Neural cell (in vitro differentiated cells): ENCODE measurements around the gene RAB2B. TPM values are rescaled to one million over a fixed set of nuclear protein-coding genes. Genes with fewer than 3 reads are reported as not detected.

Source experiments
- H2AFZ ChIP-seq: fragments of 200-600, 300-800 bp; sonication (generic), shearing (Covaris generic); 2 replicates; pipeline ENCODE4 v1.6.0; 2014; ENCODE audit warnings: low read depth, mild to moderate bottlenecking, antibody characterized with exemption, low read length, moderate library complexity
- H3F3A ChIP-seq: fragments of 200-600 bp; shearing (Covaris generic); 2 replicates; pipeline ENCODE4 v1.6.1; 2016; ENCODE audit warnings: mild to moderate bottlenecking, moderate library complexity, mixed read lengths, antibody characterized with exemption, low read length; ENCODE audit not compliant: insufficient read depth, poor library complexity, severe bottlenecking
- H3K27ac ChIP-seq: fragments of 200-600, 300-800 bp; sonication (generic), shearing (Covaris generic); 2 replicates; pipeline ENCODE4 v1.5.1; 2014; ENCODE audit warnings: mild to moderate bottlenecking, low read length, moderate library complexity
- H3K27me3 ChIP-seq: fragments of 300-800, 200-600 bp; sonication (generic), shearing (Covaris generic); 2 replicates; pipeline ENCODE4 v1.6.0; 2014; ENCODE audit warnings: mild to moderate bottlenecking, low read depth, low read length, moderate library complexity; ENCODE audit not compliant: insufficient read depth
- H3K36me3 ChIP-seq: fragments of 300-800, 200-600 bp; sonication (generic), shearing (Covaris generic); 2 replicates; pipeline ENCODE4 v1.5.1; 2014; ENCODE audit warnings: mild to moderate bottlenecking, antibody characterized with exemption, low read length, moderate library complexity; ENCODE audit not compliant: insufficient read depth
- H3K4me2 ChIP-seq: fragments of 300-800, 200-600 bp; sonication (generic), shearing (Covaris generic); 2 replicates; pipeline ENCODE4 v1.6.0; 2014; ENCODE audit warnings: mild to moderate bottlenecking, low read length
- H3K4me3 ChIP-seq: fragments of 300-800, 200-600 bp; sonication (generic), shearing (Covaris generic); 2 replicates; pipeline ENCODE4 v1.5.1; 2014; ENCODE audit warnings: mild to moderate bottlenecking, low read length, moderate library complexity
- H3K79me2 ChIP-seq: fragments of 200-600 bp; shearing (Covaris generic); replicated peaks from 2 replicates; pipeline ENCODE4 v1.6.0; 2014; ENCODE audit warnings: mild to moderate bottlenecking, low read length, moderate library complexity; ENCODE audit not compliant: insufficient read depth
- H3K9ac ChIP-seq: fragments of 300-800, 200-600 bp; sonication (generic), shearing (Covaris generic); 2 replicates; pipeline ENCODE4 v1.6.1; 2016; ENCODE audit warnings: mild to moderate bottlenecking, low read length, mixed read lengths
- H3K9me2 ChIP-seq: fragments of 200-600 bp; shearing (Covaris generic); 2 replicates; pipeline ENCODE4 v1.6.1; 2016; ENCODE audit warnings: mild to moderate bottlenecking, low read length, mixed read lengths; ENCODE audit not compliant: insufficient read depth
- H3K9me3 ChIP-seq: fragments of 200-600, 300-800 bp; sonication (generic), shearing (Covaris generic); 2 replicates; pipeline ENCODE4 v1.6.1; 2016; ENCODE audit warnings: mild to moderate bottlenecking, mixed run types, low read length, moderate library complexity, mixed read lengths
- H4K20me1 ChIP-seq: fragments of 200-600 bp; shearing (Covaris generic); 2 replicates; pipeline ENCODE4 v1.6.1; 2016; ENCODE audit warnings: mild to moderate bottlenecking, mixed run types; ENCODE audit not compliant: insufficient read depth
- CTCF ChIP-seq: fragments of 450-650 bp; IDR thresholded peaks from 2 replicates; pipeline ENCODE4 v1.5.1; 2014; ENCODE audit warnings: antibody characterized with exemption, mild to moderate bottlenecking, moderate library complexity; ENCODE audit not compliant: poor library complexity, severe bottlenecking
- EP300 ChIP-seq: fragments of 450-650 bp; conservative IDR thresholded peaks from 2 replicates; pipeline ENCODE4 v1.6.1; 2014; ENCODE audit warnings: antibody characterized with exemption, mild to moderate bottlenecking, moderate library complexity; ENCODE audit not compliant: poor library complexity, severe bottlenecking
- EZH2 ChIP-seq: fragments of 200-600, 300-800 bp; shearing (Covaris generic), sonication (generic); IDR thresholded peaks from 2 replicates; pipeline ENCODE4 v1.6.1; 2014; ENCODE audit warnings: antibody characterized with exemption, low read length, borderline replicate concordance, mild to moderate bottlenecking; ENCODE audit not compliant: insufficient read depth, poor library complexity, severe bottlenecking
- MXI1 ChIP-seq: fragments of 450-650 bp; conservative IDR thresholded peaks from 2 replicates; pipeline ENCODE4 v1.6.1; 2014; ENCODE audit warnings: antibody characterized with exemption, mild to moderate bottlenecking; ENCODE audit not compliant: poor library complexity, severe bottlenecking
- POLR2AphosphoS5 ChIP-seq: IDR thresholded peaks from 2 replicates; pipeline ENCODE4 v1.6.1; 2012
- RAD21 ChIP-seq: fragments of 450-650 bp; conservative IDR thresholded peaks from 2 replicates; pipeline ENCODE4 v1.6.1; 2014; ENCODE audit warnings: antibody characterized with exemption, mild to moderate bottlenecking, moderate library complexity
- REST ChIP-seq: IDR thresholded peaks from 2 replicates; pipeline ENCODE4 v1.6.1; 2012; ENCODE audit warnings: borderline replicate concordance
- SMC3 ChIP-seq: fragments of 450-650 bp; conservative IDR thresholded peaks from 2 replicates; pipeline ENCODE4 v1.6.1; 2014; ENCODE audit warnings: antibody characterized with exemption, mild to moderate bottlenecking, moderate library complexity; ENCODE audit not compliant: poor library complexity
- TAF1 ChIP-seq: IDR thresholded peaks from 2 replicates; pipeline ENCODE4 v1.6.1; 2012; ENCODE audit warnings: low read depth
- polyA plus RNA-seq: library from polyadenylated mRNA; depleted of rRNA; stranded (reverse); fragments of >200 nt; gene quantifications from 2 replicates; pipeline ENCODE4 v1.2.3, GENCODE V29; 2014

The RAB2B gene
- polyA plus RNA-seq, 1 donor from 2014 or later, result 47.9 TPM

DNA sequence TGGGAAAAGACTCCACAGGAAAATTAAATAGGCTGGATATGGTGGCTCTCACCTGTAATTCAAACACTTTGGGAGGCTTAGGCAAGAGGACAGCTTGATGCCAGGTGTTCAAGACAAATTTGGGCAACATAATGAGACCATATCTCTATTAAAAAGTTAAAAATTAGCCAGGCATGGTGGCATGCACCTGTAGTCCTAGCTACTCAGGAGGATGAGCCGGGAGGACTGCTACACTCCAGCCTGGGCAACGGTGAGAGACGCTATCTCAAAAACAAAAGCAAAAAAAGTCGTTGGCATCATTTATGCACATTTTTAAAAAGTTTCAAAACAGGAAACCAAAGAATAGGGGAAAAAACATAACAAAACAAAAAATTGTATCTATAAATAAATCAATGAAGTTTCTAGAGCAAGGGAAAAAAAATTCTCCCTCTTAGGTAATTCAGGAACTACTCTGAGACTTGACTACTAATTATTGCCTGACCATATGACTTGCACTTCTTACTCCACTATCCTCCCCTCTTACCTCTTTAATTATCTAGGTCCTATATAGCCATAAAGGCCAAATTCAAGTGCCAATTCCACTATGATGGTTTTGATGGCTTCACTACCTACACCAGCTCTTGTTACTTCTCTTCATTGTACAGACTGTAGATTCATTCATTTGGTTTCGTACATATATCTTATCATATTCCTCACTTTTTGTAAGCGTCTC, 32.8 kb upstream of the RAB2B start:
- Histone ChIP-seq H3K9ac (peak overlapping the region; percentile 91), H2AFZ (no peak overlapping the region), H4K20me1 (no peaks in the 10 kb centered on the region), H3K4me3 (peak overlapping the region; percentile 84), H3K9me3 (no peaks in the 10 kb centered on the region), H3K27me3 (no peaks in the 10 kb centered on the region), H3K27ac (no peak overlapping the region), H3F3A (no peaks in the 10 kb centered on the region), H3K79me2 (peaks cover 44% of the 10 kb centered on the region), H3K9me2 (no peaks in the 10 kb centered on the region), H3K36me3 (no peaks in the 10 kb centered on the region), H3K4me2 (peak overlapping the region; percentile 67)
- TF ChIP-seq SMC3 (no peak), RAD21 (no peak), CTCF (no peak), TAF1 (no peak), REST (no peak), EZH2 (no peak), POLR2AphosphoS5 (no peak), MXI1 (no peak), EP300 (no peak)

- no peak overlapping the region for H3K4me3 ChIP-seq
- H3K79me2 ChIP-seq, result peaks cover 44% of the 10 kb centered on the region
- H3K27me3 ChIP-seq, result no peaks in the 10 kb centered on the region
- H3K36me3 ChIP-seq, result peaks cover 4% of the 10 kb centered on the region
- H3K27ac ChIP-seq, result no peak overlapping the region
- no peaks in the 10 kb centered on the region for H3K9me2 ChIP-seq
- no peak overlapping the region for H3K9ac ChIP-seq
- no peaks in the 10 kb centered on the region for H4K20me1 ChIP-seq
- no peak overlapping the region for H3K4me2 ChIP-seq
- TF ChIP-seq CTCF, result no peak
- no peaks in the 10 kb centered on the region for H3K9me3 ChIP-seq
- H3F3A ChIP-seq, result no peaks in the 10 kb centered on the region
- H2AFZ ChIP-seq, result no peak overlapping the region
Observed at GRCh38 chr14:21506557-21506956, 29.8 kb upstream of the RAB2B start.
